Measurements from ENCODE around the gene TTF2.
"Not testable (repeated sequence)": the region's sequence is repeated elsewhere in the genome, so short reads cannot be mapped to it uniquely, and the experiment has no call there.

TTF2 gene

DNA sequence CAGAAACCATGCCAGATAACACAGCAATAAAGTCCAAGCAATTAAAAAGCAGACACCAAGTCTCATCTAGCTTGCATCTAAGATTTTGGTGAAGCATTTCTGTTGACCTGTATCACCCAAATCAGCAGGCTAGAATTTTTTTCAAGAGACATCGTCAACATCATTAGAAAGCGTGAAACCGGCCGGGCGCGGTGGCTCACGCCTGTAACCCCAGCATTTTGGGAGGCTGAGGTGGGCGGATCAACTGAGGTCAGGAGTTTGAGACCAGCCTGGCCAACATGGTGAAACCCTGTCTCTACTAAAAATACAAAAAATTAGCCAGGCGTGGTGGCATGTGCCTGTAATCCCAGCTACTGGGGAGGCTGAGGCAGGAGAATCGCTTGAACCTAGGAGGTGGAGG lies 59.0 kb downstream of the TTF2 start:
- DNase-seq (ENCODE audit: low read depth in 3 of 3, low spot score in 1 of 3), result not testable (repeated sequence)

DNA sequence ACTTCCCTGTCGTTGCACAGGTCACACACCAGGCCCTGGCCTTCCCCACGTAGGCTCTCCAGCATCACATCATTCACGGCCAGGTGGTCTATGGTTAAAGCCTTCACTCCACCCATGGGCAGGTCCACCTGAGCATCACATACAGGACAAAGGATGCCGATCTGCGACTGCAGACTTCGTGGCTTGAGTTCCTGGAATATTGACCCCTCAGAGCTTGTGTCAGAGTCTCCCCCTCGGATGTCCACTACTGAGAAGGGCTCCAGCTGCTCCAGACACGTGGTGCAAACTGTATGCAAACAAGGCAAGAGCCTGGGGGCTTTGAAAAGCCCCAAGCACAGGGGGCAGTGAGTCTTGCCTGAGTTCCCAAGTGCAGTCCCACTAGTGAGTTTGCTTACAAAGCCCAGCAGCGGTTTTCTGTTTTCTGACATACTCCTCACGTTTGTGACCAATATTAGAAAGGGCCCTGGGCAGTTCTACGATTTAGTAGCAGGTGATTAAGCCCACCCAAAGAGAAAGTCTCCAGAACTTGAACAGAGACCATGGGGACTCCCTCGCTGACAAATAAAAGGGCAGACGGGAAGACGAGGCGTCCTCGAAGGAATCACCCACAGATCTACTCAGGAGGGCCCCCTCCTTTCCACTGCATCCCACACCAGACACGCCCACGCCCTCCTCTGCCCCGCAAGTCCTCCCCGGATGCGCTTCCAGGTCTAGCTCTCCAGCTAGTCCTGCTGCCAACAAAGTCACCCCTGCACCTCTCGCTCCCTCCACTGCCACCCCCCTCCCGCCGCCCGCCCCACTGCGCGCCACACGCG lies 60.9 kb downstream of the TTF2 start:
- no peak for DNase-seq (ENCODE audit: low read depth in 3 of 3, low spot score in 1 of 3)

DNA sequence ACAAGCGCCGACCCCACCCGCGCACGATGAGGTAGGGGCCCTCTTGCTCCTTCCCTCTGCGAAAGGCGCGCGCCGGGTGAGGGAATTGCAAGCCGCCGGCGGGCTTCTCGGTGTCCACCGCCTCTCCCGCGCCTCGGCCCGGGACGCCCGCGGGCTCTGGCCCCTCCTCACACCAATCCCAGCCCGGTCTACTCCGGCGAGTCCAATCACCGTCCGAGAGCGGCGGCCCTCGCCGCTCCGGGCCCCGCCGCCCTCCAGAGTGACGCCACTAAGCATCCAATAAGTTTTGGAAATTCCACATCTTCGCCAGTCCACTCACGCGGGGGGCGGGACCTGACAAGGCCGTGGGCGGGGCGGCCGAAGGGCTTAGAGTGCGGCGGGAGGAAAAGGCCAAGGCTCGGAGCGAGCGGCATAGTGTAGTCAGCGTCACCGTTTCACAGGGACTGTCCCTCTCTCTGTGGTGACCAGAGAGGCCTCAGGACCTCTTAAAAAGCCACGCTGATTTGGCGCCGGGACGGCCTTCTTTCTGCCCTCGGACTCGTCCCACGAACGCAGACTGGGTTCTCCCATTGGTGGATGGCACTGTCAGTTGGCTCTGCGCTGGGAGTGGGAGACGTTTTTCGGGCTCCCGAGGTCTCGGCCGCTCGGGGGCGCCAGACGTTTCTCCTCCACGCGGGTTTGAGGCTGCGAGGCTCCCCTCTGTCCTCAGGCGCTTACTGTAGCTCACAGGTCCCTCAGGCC lies 61.6 kb downstream of the TTF2 start, which contains the start of gene TRIM45:
TSS of gene TRIM45 (minus strand) at position 161 of the 741 bp plus-strand sequence. CDS start 548 bp downstream, outside the sequence.
- DNase-seq (ENCODE audit: low read depth in 3 of 3, low spot score in 1 of 3), result peak; percentile 49 to 68 (median 68)

DNA sequence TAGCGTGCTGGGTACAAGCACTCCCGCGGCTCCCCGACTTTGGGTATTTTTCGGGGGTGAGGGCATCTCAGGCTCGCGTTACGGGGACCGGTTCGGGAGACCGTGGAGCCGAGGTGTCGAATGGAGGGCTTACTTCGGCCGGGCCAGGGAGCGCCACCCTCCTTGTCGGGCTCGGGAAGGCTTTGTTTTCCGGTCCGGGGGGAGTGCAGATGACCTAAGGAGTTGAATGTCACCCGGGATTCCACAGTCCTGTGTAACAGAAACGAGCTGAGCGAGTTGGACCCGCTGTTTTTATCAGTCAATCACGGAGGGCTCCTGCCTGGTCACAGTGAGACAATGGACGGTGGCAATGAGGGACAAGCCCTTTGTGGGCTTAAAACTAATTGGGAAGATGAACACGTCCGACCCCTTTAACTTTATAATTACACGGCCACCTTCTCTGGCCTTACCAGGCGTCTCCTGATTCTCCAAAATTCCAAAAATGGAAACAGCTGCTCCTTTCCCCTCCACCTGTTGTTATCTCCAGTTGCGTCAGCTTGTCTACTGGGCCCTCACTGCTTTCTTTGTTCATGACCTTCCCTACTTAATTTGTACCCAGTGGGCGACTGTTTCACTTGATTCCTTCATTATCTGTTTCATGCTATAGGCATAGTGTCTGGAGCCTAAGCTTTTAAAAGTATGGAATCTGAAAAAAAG lies 62.4 kb downstream of the TTF2 start:
- DNase-seq (ENCODE audit: low read depth in 3 of 3, low spot score in 1 of 3), result no peak

DNA sequence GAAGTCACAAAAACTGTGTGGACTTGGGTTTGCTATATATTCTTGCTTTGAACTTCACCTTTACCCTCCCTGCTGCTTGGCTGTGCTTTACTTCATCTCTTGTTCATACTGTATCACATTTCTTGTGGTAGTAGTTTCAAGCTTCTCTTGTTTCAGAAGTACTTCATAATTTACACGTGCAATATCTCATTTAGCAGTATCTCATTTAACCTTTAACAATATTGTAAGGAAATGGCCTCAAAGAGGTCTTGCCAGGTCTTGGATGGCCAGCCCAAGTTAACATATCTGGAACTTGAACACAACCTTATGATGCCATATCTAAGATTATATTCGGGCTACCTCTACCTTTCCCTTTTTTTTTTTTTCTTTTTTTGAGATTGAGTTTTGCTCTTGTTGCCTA lies 63.1 kb downstream of the TTF2 start:
- DNase-seq (ENCODE audit: low read depth in 3 of 3, low spot score in 1 of 3), result no peak

DNA sequence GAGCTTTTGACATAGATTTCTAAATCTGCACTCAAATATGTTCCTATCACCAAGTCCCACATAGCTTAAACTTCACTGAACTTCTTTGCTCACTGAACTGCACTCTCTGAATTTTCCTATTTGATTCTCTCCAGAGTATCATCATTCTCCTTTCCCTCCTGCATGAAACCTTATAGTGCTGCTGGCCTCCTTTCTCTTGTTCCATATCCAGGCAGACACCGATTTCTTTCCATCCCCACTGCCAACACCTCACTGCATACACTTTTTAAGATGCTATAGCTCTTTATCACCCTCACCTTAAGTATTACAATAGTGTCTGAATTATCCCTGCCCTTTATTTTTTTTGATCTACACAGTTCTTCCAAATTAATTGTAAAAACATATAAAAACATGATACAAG lies 64.5 kb downstream of the TTF2 start:
- no peak for DNase-seq (ENCODE audit: low read depth in 3 of 3, low spot score in 1 of 3)

DNA sequence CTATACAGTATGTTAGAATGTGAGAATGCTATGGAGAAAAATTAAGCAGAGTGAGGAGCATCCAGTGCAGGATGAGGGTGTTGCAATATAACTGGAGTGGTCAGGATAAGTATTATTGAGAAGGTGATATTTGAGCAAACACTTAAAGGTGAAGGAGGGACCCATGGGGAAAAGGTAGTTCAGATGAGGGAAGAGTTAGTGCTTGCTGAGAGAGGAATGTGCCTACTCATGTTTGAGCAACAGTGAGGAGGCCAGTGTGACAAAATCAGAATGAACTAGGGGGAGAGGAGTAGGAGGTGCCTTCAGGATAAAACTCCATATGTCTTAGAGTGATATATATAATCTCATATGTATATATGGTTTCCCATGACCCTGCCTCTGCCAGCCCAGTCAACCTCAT lies 67.7 kb downstream of the TTF2 start:
- no peak for DNase-seq (ENCODE audit: low read depth in 3 of 3, low spot score in 1 of 3)

DNA sequence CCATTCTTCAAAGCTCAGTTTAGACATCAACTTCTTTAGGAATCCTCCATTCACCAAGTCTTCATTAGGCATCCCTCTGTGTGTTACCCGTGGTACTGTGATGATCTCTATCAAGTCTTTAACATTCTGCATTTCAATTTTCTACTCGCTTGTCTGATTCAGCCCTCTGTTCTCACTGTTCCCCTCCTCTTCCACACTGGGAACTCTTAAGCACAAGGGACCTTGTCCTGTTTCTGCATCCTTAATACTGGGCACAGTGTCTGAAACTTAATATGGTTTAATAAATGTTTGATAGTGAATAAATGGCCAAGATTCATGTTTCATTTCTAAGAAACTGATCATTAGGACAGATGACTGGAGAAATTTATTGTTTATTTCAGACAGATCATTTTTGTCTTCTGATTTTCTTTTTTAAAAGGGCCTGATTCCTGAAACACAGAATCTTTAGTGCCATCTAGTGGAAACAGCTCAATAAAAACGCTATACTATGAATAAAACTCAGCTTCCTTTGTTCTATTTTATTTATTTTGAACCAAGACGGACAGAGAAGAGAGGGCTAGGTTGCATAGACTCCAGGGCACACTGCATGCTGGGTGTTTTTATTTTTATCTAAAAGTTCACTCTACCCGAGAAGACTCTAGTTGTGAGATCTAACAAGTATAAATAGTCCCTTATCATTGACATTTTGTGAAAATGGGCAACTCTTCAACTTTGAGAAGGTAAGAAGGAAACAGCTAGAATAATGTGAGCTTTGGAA lies 68.4 kb downstream of the TTF2 start:
- no peak for DNase-seq (ENCODE audit: low read depth in 3 of 3, low spot score in 1 of 3)

DNA sequence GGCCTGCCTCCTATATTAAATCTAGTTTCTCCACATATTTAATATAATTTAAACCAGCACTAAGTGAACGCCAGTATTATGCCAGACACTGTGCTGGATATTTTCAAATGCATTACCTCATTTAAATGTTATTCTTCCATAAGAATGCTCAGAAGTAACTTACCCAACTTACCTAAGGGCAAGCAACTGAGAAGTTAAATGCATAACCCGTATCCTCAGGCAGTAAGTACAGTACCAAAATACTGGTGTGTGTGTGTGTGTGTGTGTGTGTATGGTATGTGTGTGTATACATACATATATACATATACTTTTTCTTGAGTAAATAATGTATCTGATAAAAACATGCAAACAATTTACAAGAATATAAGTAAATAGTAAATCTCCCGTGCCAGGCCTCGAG lies 70.4 kb downstream of the TTF2 start:
- DNase-seq (ENCODE audit: low read depth in 3 of 3, low spot score in 1 of 3), result no peak

DNA sequence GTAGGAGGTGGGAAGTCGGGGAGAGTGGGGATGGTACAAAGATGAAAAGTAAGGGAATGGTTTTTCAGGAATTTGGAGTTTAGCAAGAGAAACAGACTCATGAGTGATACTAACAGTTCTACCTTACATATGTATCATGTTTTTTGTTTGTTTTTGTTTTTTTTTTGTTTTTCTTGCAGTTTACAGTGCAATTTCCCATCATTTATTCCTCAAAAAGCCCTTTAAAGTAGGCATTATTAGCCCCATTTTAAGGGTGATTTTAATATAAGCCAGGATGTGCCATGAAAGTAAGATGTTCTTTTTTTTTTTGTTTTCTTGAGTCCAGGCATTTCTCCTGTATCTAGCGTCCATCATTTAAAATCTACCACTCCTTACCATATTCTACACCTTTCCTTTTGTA lies 75.2 kb downstream of the TTF2 start:
- no peak for DNase-seq (ENCODE audit: low read depth in 3 of 3, low spot score in 1 of 3)

DNA sequence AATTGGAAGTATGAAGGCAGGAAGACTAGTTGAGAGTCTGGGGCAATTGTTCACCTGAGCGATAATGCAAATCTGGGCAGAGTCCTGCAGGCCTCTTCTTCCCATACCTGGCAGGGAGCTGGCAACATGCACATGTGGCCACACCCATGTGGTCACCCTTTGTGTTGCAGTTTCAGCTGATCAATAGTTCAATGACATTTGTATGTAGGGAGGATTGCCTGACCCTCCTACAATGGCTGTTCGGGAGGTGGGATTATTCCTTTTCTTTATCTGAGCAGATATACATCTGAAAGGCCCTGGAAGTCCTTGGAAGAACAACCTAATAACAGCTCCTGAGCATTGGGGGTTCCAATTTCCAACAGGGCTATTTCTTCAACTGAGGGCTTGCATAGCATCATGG lies 76.6 kb downstream of the TTF2 start:
- DNase-seq (ENCODE audit: low read depth in 3 of 3, low spot score in 1 of 3), result no peak

DNA sequence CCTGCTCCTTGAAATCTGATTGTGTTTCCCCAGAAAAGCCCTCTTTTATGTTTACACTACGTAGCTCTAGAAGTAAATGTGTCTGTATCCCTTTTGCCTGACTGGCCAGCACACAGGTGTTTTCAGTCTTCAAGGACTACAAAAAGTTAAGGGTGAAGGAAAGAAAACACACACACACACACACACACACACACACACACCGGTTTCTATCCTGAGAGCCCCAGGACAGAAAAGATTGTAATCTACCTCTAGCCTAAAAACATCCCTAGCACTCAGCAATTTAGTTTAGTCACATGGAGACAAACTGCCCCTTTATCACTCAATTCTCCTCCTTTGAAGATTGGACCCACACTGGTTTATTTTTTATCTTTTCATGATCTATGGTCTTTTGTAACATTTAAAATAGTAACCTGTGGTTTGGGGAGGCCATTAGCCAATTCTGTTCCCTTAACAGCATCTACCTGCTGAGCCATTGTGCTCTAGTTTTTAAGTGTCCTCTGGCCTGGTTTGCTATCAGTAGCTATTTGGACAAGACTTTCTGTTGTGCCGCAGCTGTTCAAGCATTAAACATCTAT lies 77.2 kb downstream of the TTF2 start:
- no peak for DNase-seq (ENCODE audit: low read depth in 3 of 3, low spot score in 1 of 3)

DNA sequence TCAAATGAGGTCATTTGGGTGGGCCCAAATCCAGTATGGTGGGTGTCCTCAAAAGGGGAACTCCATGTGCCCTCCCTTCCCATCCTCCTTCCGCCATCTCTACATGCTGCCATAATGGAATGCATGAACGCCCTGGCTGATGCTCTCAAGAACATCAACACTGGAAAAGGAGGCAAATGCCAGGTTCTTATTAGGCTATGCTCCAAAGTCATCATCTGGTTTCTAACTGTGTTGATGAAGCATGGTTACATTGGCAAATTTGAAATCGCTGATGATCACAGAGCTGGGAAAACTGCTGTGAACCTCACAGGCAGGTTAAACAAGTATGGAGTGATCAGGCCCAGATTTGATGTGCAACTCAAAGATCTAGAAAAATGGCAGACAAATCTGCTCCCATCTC lies 78.0 kb downstream of the TTF2 start:
- DNase-seq (ENCODE audit: low read depth in 3 of 3, low spot score in 1 of 3), result no peak

DNA sequence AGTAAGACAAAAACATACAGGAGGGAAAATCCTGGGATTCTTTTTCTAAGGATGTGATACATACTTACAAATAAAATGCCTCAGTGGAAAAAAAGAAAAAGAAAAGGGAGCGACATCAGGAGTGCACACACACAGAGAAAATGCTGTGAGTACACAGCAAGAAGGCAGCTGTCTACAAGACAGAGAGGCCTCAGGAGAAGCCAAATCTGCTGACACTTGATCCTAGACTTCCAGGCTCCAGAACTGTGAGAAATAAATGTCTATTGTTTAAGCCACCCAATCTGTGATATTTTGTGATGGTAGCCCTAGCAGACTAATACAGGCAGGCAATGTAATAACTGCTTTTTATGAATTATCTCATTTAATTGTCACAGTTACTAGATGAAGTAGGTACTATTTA lies 78.4 kb downstream of the TTF2 start:
- no peak for DNase-seq (ENCODE audit: low read depth in 3 of 3, low spot score in 1 of 3)

DNA sequence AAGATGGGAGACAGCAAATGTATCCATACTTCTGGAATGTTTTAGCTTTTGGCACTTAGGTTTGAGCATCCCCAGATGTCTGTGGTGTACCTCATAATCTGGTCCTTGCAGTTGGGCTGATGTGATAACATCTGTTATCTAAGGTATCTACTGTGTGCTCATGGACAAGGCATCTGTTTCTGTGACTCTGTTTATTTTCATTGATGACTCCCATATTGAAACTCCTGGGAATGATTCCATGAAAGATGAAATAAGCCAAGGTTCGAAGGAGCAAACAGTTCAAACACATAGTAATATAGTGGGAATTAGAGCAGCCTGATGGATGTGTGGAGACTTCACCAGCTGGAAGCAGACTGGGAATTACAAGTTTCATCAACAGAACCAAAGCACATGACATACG lies 82.1 kb downstream of the TTF2 start:
- no peak for DNase-seq (ENCODE audit: low read depth in 3 of 3, low spot score in 1 of 3)

DNA sequence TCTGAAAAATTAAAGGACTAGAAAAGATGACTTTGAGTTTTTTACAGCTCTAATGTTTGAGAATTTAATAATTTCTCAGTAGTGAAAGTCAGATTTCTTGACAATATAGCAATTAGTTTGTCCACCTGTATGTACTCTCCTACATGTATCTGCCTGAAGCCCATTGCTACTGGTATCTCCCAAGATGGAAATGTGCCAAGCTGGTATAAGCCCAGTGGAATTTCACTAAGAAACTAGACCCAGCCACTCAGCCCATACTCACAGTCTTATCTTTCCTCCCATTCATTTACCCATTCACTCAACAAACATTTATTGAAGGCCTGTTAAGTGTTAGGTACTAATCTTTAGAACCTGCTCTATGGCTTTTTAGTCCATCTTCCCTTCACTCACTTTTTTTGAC lies 83.0 kb downstream of the TTF2 start:
- no peak for DNase-seq (ENCODE audit: low read depth in 3 of 3, low spot score in 1 of 3)

DNA sequence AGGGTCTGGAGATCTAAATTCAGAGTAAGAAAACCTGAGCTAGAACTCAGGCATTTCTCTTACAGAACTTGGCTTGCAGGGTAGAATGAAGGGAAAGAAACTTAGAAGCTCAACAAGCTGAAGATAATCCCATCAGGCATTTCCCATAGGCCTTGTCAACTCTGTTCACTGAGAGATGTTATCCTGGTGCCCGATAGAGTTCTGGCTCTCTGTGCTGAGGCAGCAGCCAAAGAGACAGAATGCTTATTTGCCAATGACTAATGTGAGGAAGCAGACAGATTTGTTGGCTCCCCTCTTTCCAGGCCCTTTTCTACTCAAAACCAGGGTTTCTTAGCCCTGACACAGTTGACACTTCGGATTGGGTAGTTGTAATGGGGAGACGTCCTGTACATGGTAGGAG lies 83.7 kb downstream of the TTF2 start:
- DNase-seq (ENCODE audit: low read depth in 3 of 3, low spot score in 1 of 3), result no peak

DNA sequence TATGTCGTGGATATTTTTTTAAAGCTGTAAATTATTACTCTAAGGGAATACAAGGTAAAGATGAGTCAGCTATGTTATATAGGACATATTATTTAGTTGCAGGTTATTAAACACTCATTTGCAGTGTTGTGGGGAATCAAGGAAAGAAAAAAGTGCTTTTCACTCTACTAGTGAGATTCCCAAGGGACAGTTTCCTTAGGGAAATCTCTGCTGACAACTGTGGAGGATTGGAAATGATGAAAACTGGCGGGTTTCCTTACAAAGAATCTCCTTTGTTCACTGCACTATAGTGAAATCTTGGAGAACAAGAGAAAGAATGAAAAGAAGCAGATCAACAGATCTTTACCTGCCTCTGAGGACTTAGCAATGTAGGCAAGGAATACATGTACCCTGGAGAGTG lies 85.9 kb downstream of the TTF2 start:
- no peak for DNase-seq (ENCODE audit: low read depth in 3 of 3, low spot score in 1 of 3)

DNA sequence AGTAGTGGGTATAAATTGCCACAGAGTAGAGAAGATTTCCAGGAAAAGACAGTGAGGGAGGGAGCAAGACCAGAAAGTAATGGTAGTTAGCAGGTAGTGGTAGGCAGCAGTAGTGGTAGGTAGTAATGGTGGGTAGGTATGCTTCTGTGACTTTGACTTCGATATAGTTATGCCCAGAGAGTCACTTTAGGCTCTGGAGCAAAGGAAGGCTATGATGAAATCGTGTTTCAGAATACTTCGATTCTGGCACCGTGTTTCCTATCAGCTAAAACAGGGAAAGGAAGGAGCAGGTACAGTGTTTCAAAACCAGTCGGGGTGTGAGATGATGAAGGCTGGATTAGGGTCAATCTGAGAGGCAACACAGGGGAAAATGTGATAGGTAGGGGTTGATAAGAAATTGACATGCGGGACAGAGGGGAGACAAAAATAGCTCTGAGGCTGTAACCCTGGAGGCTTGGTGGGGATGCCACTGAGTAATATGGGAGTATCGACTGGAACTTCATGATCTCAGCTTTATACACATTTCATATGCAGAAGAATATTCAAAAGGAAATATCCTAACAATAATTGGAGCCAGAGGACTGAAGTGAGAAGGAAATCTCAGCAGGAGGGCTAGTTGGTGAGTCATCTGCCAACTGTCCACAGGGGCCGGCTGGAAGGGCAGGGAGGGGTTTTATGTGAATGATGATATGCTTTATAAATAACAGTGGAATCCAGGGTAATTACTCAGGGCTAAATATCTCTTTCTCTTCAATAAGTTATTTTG lies 86.6 kb downstream of the TTF2 start:
- no peak for DNase-seq (ENCODE audit: low read depth in 3 of 3, low spot score in 1 of 3)

DNA sequence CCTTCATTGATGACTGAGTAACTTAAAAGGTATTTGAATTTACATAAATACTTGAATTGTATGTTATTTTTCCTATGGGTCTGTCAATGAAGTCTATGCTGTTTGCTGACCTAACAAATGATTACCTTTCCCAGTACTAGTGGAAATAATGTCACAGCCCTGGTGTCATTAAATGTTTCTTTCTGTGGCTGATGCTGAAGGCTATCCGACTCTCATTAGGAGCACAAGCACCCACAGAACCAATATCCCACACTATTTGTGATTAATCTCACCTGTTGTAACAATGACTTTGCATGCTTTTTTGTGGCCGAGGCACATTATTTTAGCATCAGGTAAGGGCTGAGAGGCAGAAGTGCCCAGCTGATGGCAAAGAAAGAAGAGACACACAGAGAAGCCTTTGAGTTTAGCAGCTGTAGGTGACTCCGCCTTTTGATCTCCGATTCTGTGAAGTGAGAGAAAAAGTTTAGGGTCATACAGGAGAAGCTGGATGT lies 87.3 kb downstream of the TTF2 start:
- DNase-seq (ENCODE audit: low read depth in 3 of 3, low spot score in 1 of 3), result no peak
